Measurements from ENCODE around the gene CLINT1. TPM values are rescaled to one million over a fixed set of nuclear protein-coding genes. Genes with fewer than 3 reads are reported as not detected.

The CLINT1 gene
- total and polyA plus RNA-seq, 9 of the 15 experiments (the other 6 are each of a cell fraction or from before 2014, with no cell fraction given), result 23.6 to 125 (median 71.4) TPM

Small RNA genes within 50 kb of the gene (small RNA-seq; reads per million reads assigned to genes)
- gene AC026407.1 (not detected), gene RNU6-260P (not detected)

Other genes with a start within 250 kb of the CLINT1 start
- gene SOX30, start 206.7 kb downstream of the CLINT1 start, total RNA-seq (2014; rRNA removed), result not detected in 2 replicates
- gene SOX30, start 206.7 kb downstream of the CLINT1 start, total RNA-seq (2014; rRNA removed; fragmentation: Illumina TruSeq; extraction: Trizol), result not detected in 2 replicates
- gene SOX30, start 206.7 kb downstream of the CLINT1 start, total RNA-seq (2015; rRNA removed; fragmentation: Illumina TruSeq; extraction: Trizol), result not detected in 2 replicates
- not detected in 2 replicates for gene SOX30, start 206.7 kb downstream of the CLINT1 start, total RNA-seq (2021)
- not detected in 2 replicates for gene SOX30, start 206.7 kb downstream of the CLINT1 start, polyA plus RNA-seq (2011; rRNA removed)
- gene SOX30, start 206.7 kb downstream of the CLINT1 start, polyA plus RNA-seq (2014; fragmentation: Illumina TruSeq; extraction: Trizol), result not detected in 2 replicates
- not detected for gene SOX30, start 206.7 kb downstream of the CLINT1 start, polyA plus RNA-seq (2014; fragmentation: Nextera tagmentation; extraction: Ambion mirVana)
- gene SOX30, start 206.7 kb downstream of the CLINT1 start, polyA plus RNA-seq (2014; rRNA removed), result not detected in 2 replicates
- gene C5orf52, start 187.6 kb downstream of the CLINT1 start, total RNA-seq (2014; rRNA removed), result not detected in 2 replicates
- gene C5orf52, start 187.6 kb downstream of the CLINT1 start, total RNA-seq (2014; rRNA removed; fragmentation: Illumina TruSeq; extraction: Trizol), result not detected in 2 replicates
- not detected in 2 replicates for gene C5orf52, start 187.6 kb downstream of the CLINT1 start, total RNA-seq (2015; rRNA removed; fragmentation: Illumina TruSeq; extraction: Trizol)
- not detected in 2 replicates for gene C5orf52, start 187.6 kb downstream of the CLINT1 start, total RNA-seq (2021)
- not detected in 2 replicates for gene C5orf52, start 187.6 kb downstream of the CLINT1 start, polyA plus RNA-seq (2011; rRNA removed)
- gene C5orf52, start 187.6 kb downstream of the CLINT1 start, polyA plus RNA-seq (2014; fragmentation: Illumina TruSeq; extraction: Trizol), result not detected in 2 replicates
- not detected for gene C5orf52, start 187.6 kb downstream of the CLINT1 start, polyA plus RNA-seq (2014; fragmentation: Nextera tagmentation; extraction: Ambion mirVana)
- gene C5orf52, start 187.6 kb downstream of the CLINT1 start, polyA plus RNA-seq (2014; rRNA removed), result not detected in 2 replicates
- 24.8 and 32.7 TPM in 2 replicates for gene THG1L, start 127.7 kb downstream of the CLINT1 start, total RNA-seq (2014; rRNA removed)
- gene THG1L, start 127.7 kb downstream of the CLINT1 start, total RNA-seq (2014; rRNA removed; fragmentation: Illumina TruSeq; extraction: Trizol), result 27.8 and 31.7 TPM in 2 replicates
- gene THG1L, start 127.7 kb downstream of the CLINT1 start, total RNA-seq (2015; rRNA removed; fragmentation: Illumina TruSeq; extraction: Trizol), result 23.0 and 28.0 TPM in 2 replicates
- 21.8 and 22.4 TPM in 2 replicates for gene THG1L, start 127.7 kb downstream of the CLINT1 start, total RNA-seq (2021)
- gene THG1L, start 127.7 kb downstream of the CLINT1 start, polyA plus RNA-seq (2011; rRNA removed), result 24.7 and 31.6 TPM in 2 replicates
- 25.9 and 27.5 TPM in 2 replicates for gene THG1L, start 127.7 kb downstream of the CLINT1 start, polyA plus RNA-seq (2014; fragmentation: Illumina TruSeq; extraction: Trizol)
- gene THG1L, start 127.7 kb downstream of the CLINT1 start, polyA plus RNA-seq (2014; fragmentation: Nextera tagmentation; extraction: Ambion mirVana), result 10 to 100 TPM; 26.5 to 40.7 TPM
- 35.3 and 38.1 TPM in 2 replicates for gene THG1L, start 127.7 kb downstream of the CLINT1 start, polyA plus RNA-seq (2014; rRNA removed)
- 4.3 and 4.7 TPM in 2 replicates for gene LSM11, start 115.4 kb downstream of the CLINT1 start, total RNA-seq (2014; rRNA removed)
- gene LSM11, start 115.4 kb downstream of the CLINT1 start, total RNA-seq (2014; rRNA removed; fragmentation: Illumina TruSeq; extraction: Trizol), result 6.3 and 8.2 TPM in 2 replicates
- 4.8 and 5.1 TPM in 2 replicates for gene LSM11, start 115.4 kb downstream of the CLINT1 start, total RNA-seq (2015; rRNA removed; fragmentation: Illumina TruSeq; extraction: Trizol)
- gene LSM11, start 115.4 kb downstream of the CLINT1 start, total RNA-seq (2021), result 6.2 and 6.7 TPM in 2 replicates
- gene LSM11, start 115.4 kb downstream of the CLINT1 start, polyA plus RNA-seq (2011; rRNA removed), result 7.5 and 9.4 TPM in 2 replicates
- gene LSM11, start 115.4 kb downstream of the CLINT1 start, polyA plus RNA-seq (2014; fragmentation: Illumina TruSeq; extraction: Trizol), result 4.7 and 5.0 TPM in 2 replicates
- 1 to 10 TPM; 1.8 to 2.6 TPM for gene LSM11, start 115.4 kb downstream of the CLINT1 start, polyA plus RNA-seq (2014; fragmentation: Nextera tagmentation; extraction: Ambion mirVana)
- gene LSM11, start 115.4 kb downstream of the CLINT1 start, polyA plus RNA-seq (2014; rRNA removed), result 4.3 and 4.6 TPM in 2 replicates

Measured in K562 (cell line).